ENCODE results near the gene PSD. TPM values are rescaled to one million over a fixed set of nuclear protein-coding genes. Genes with fewer than 3 reads are reported as not detected.

PSD gene
- total and polyA plus RNA-seq, 9 of the 15 experiments (the other 6 are each of a cell fraction or from before 2014, with no cell fraction given): 0.11 to 1.7 (median 0.54) TPM; not detected in 2

GRCh38 chr10:102418622-102419268 is at the start of gene PSD (continued):
- TF ChIP-seq MLX (CRISPR knock-in tag; conservative IDR thresholded peaks at IDR 0.05) (no peak), ZNF696 (CRISPR knock-in tag; conservative IDR thresholded peaks at IDR 0.05) (no peak), SMAD4 (CRISPR knock-in tag; conservative IDR thresholded peaks at IDR 0.05) (no peak), DDX20 (tag; IDR thresholded peaks at IDR 0.05; ENCODE audit: low read depth) (no peak), PTBP1 (IDR thresholded peaks at IDR 0.05; ENCODE audit: low read depth, low read length) (no peak), SRSF1 (IDR thresholded peaks at IDR 0.05; ENCODE audit: low read depth, low read length) (no peak), TEAD1 (CRISPR knock-in tag; IDR thresholded peaks at IDR 0.05) (peak in 1 of 2 experiments; percentile 52; a peak in 1 of 4 replicates), MXD1 (CRISPR knock-in tag; IDR thresholded peaks at IDR 0.05; ENCODE audit: borderline replicate concordance, poor library complexity, severe bottlenecking) (no peak), ZBTB33 (CRISPR knock-in tag; IDR thresholded peaks at IDR 0.05) (no peak), ZSCAN32 (CRISPR knock-in tag; IDR thresholded peaks at IDR 0.05) (no peak), DMBX1 (CRISPR knock-in tag; IDR thresholded peaks at IDR 0.05; ENCODE audit: borderline replicate concordance) (no peak), HSF4 (CRISPR knock-in tag; IDR thresholded peaks at IDR 0.05; ENCODE audit: borderline replicate concordance) (no peak), CBX2 (IDR thresholded peaks at IDR 0.05; ENCODE audit: insufficient read depth, low read length, poor library complexity, severe bottlenecking) (no peak)
- TF ChIP-seq, protein P1, sequence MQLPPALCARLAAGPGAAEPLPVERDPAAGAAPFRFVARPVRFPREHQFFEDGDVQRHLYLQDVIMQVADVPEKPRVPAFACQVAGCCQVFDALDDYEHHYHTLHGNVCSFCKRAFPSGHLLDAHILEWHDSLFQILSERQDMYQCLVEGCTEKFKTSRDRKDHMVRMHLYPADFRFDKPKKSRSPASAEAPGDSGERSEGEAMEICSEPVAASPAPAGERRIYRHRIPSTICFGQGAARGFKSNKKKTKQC (CRISPR knock-in tag; IDR thresholded peaks at IDR 0.05): peak; percentile 43; the same call in 1 of the 2 replicates
- TF ChIP-seq, protein P2, sequence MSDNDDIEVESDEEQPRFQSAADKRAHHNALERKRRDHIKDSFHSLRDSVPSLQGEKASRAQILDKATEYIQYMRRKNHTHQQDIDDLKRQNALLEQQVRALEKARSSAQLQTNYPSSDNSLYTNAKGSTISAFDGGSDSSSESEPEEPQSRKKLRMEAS (CRISPR knock-in tag; IDR thresholded peaks at IDR 0.05): peak; percentile 87
- TF ChIP-seq, protein P3, sequence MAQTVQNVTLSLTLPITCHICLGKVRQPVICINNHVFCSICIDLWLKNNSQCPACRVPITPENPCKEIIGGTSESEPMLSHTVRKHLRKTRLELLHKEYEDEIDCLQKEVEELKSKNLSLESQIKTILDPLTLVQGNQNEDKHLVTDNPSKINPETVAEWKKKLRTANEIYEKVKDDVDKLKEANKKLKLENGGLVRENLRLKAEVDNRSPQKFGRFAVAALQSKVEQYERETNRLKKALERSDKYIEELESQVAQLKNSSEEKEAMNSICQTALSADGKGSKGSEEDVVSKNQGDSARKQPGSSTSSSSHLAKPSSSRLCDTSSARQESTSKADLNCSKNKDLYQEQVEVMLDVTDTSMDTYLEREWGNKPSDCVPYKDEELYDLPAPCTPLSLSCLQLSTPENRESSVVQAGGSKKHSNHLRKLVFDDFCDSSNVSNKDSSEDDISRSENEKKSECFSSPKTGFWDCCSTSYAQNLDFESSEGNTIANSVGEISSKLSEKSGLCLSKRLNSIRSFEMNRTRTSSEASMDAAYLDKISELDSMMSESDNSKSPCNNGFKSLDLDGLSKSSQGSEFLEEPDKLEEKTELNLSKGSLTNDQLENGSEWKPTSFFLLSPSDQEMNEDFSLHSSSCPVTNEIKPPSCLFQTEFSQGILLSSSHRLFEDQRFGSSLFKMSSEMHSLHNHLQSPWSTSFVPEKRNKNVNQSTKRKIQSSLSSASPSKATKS (CRISPR knock-in tag; IDR thresholded peaks at IDR 0.05): no peak
- TF ChIP-seq, protein P4, sequence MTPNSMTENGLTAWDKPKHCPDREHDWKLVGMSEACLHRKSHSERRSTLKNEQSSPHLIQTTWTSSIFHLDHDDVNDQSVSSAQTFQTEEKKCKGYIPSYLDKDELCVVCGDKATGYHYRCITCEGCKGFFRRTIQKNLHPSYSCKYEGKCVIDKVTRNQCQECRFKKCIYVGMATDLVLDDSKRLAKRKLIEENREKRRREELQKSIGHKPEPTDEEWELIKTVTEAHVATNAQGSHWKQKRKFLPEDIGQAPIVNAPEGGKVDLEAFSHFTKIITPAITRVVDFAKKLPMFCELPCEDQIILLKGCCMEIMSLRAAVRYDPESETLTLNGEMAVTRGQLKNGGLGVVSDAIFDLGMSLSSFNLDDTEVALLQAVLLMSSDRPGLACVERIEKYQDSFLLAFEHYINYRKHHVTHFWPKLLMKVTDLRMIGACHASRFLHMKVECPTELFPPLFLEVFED (CRISPR knock-in tag; conservative IDR thresholded peaks at IDR 0.05): no peak
- TF ChIP-seq, protein P5, sequence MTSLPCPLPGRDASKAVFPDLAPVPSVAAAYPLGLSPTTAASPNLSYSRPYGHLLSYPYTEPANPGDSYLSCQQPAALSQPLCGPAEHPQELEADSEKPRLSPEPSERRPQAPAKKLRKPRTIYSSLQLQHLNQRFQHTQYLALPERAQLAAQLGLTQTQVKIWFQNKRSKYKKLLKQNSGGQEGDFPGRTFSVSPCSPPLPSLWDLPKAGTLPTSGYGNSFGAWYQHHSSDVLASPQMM (CRISPR knock-in tag; IDR thresholded peaks at IDR 0.05): no peak
